ENCODE measurements around the gene LBH.
"Not testable (repeated sequence)": the region's sequence is repeated elsewhere in the genome, so short reads cannot be mapped to it uniquely, and the experiment has no call there.

The LBH gene

GRCh38 chr2:30257266-30258214 lies 26.2 kb downstream of the LBH start:
- no peak for DNase-seq (ENCODE audit: low read depth, low spot score)

- no peak for DNase-seq (ENCODE audit: low read depth, low spot score)
Observed at GRCh38 chr2:30259071-30259470, 27.7 kb downstream of the LBH start.

- DNase-seq (ENCODE audit: low read depth, low spot score), result no peak
Observed at GRCh38 chr2:30259827-30260679, 28.7 kb downstream of the LBH start.

DNA sequence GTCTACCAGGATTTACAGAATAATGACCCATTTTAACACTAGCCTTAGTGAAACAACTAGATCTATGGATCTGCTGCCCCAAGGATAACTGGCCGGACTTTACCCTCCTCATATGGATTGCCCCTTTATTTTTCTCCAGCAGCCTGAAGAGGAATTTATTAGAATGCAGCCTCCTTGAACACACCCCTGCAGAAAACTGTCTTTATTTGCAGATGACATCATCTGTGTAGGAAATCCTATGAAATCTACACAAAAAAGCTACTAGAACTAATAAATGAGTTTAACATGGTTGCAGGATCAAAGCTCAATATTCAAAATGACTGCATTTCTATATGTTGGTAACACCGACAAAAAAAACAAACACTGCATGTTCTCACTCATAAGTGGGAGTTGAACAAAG lies 29.6 kb downstream of the LBH start:
- no peak for DNase-seq (ENCODE audit: low read depth, low spot score)

DNA sequence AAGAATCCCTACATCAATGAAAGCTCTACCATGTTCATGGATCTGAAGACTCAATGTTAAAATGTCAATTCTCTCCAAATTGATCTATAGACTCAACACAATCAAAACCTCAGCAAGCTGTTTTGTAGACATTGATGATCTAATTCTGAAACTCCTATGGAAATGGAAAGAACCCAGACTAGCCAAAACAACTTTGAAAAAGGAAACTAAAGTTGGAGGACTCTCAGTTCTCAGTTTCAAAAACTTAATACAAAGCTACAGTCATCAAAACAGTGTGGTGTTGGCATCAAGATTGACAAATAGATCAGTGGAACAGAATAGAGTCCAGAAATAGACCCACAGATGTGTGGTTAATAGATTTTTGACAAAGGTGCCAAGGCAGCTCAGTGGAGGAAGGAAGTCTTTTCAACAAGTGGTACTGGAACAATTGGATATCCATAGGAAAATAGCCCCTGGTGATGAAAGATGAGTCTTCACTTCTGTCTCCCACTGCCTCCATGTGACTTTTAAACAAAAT lies 30.4 kb downstream of the LBH start:
- DNase-seq (ENCODE audit: low read depth, low spot score), result no peak

GRCh38 chr2:30262716-30263309 lies 31.5 kb downstream of the LBH start:
- DNase-seq (ENCODE audit: low read depth, low spot score), result no peak

GRCh38 chr2:30264274-30264673 lies 32.9 kb downstream of the LBH start:
- no peak for DNase-seq (ENCODE audit: low read depth, low spot score)

GRCh38 chr2:30265052-30266015 lies 34.0 kb downstream of the LBH start:
- no peak for DNase-seq (ENCODE audit: low read depth, low spot score)

DNA sequence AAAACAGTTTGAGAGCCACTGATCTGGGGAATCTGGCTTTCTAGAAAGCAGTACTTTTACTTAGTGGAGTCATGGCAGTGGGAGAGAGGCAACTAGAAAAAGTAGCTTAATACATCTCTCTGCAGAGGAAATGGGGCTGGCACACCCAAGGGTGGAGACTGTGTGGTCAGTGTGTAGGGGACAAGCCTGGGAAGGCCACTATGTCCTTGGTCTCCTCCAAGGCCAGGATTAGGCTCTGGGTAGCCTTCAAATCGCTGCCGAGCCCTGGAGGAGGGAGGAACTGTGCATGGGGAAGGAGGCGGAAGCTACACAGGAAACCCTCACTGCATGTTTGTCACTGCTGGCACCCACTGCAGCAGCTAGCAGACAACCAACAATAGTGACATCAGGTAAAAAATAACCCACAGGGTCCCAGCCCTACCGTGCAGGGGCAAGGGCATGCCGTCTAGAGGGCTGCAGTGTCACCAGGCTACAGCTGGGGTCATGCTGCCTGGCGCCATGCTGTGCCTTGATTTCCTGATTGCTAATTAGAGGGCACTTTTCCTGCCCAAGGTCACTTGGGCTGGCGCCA lies 34.8 kb downstream of the LBH start:
- peak; percentile 19 for DNase-seq (ENCODE audit: low read depth, low spot score)

GRCh38 chr2:30266705-30267104 lies 35.4 kb downstream of the LBH start:
- no peak for DNase-seq (ENCODE audit: low read depth, low spot score)

DNA sequence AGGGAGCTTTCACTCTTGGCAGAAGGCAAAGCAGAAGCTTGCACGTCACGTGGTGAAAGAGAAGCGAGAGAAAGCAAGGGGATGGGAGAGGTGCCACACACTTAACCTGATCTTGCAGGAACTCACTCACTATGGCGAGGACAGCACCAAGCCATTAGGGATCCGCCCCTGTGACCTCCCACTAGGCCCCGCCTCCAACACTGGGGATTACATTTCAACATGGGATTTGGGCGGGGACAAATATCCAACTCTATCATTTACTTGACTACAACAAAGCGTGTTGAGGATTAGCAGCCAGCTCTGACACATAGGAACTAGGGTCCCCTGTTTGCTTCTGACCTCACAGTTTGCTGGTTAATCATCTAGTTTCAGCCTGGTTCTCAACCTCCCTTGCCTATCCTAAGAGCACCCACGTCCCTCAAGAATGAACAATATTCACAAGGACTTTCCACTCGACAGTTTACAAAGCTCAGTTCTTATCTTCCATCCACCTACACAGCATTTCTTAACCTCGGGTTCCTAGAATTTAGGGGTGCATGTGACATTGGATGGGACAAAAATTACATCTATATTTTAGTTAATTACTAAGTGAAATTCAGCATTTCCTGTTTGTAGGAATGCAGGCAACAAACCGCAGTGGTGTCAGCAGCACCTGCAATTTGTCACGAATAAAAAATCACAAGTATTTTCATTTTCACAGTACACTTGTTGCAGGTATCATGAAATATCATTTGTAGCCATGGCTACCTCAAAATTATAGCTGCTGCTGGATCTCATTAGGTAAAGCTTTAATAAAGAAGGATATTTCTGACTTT lies 36.0 kb downstream of the LBH start:
- no peak for DNase-seq (ENCODE audit: low read depth, low spot score)

- no peak for DNase-seq (ENCODE audit: low read depth, low spot score)
Observed at GRCh38 chr2:30268296-30268871, 37.0 kb downstream of the LBH start.

GRCh38 chr2:30269114-30269770 lies 37.9 kb downstream of the LBH start:
- not testable (repeated sequence) for DNase-seq (ENCODE audit: low read depth, low spot score)

- no peak for DNase-seq (ENCODE audit: low read depth, low spot score)
Observed at GRCh38 chr2:30269771-30270145, 38.4 kb downstream of the LBH start.

GRCh38 chr2:30270166-30270565 lies 38.8 kb downstream of the LBH start:
- DNase-seq (ENCODE audit: low read depth, low spot score), result no peak

GRCh38 chr2:30271301-30271700 lies 40.0 kb downstream of the LBH start:
- no peak for DNase-seq (ENCODE audit: low read depth, low spot score)

GRCh38 chr2:30272286-30272685 lies 41.0 kb downstream of the LBH start:
- DNase-seq (ENCODE audit: low read depth, low spot score), result no peak

- DNase-seq (ENCODE audit: low read depth, low spot score), result no peak
Observed at GRCh38 chr2:30272761-30273573, 41.6 kb downstream of the LBH start.

Data from activated CD4-positive, CD25-positive, alpha-beta regulatory T cell treated with anti-CD3 and anti-CD28 coated beads, Interleukin-2, amount 50 U/mL, for 16 hours (primary cell).